K562 (cell line): ENCODE results near the gene TAS1R3. TPM values are rescaled to one million over a fixed set of nuclear protein-coding genes. Genes with fewer than 3 reads are reported as not detected.

ENCODE experiments used
- ATAC-seq: fragments of 200-7000 bp; cut with Tn5 transposase; 3 replicates; pipeline ENCODE4 v1.9.1; 2020; ENCODE audit warnings: moderate library complexity
- BruUV-seq: library from RNA; stranded (reverse); fragments of 400-500 nt; replicated peaks from 2 replicates; lab custom pipeline; 2021; lab: Mats Ljungman, UMichigan
- CTCF ChIA-PET: fragments of 300-600 bp; formaldehyde crosslinking; extraction: SDS; loops from one replicate; lab custom pipeline; 2021; ENCODE audit warnings: low intra/inter-chr PET ratio; lab: Yijun Ruan, JAX
- POLR2A ChIA-PET: fragments of 300-600, 350-650 bp; sonication (Branson Sonifier 250); formaldehyde crosslinking; extraction: SDS; loops from one replicate; lab custom pipeline; 2021; ENCODE audit warnings: antibody characterized with exemption, inconsistent platforms; lab: Yijun Ruan, JAX
- DNase-seq, 4 experiments: peaks; one replicate each; pipeline versions ENCODE4 v3.0.0 to v3.0.0-alpha.2; 2011 to 2018; ENCODE audit warnings: low spot score in 3 of 4, mixed read lengths in 3 of 4; ENCODE audit errors: extremely low read depth in 1 of 4
- FAIRE-seq: peaks from 2 replicates; lab custom pipeline; 2011; peaks lifted over from hg19 to GRCh38; lab: Jason Lieb, UNC
- H2AFZ ChIP-seq: 2 replicates; pipeline ENCODE4 v1.6.0; 2011; ENCODE audit warnings: low read depth, low read length, control low read depth, inconsistent platforms
- H3K27ac ChIP-seq: fragments of 200-600 bp; 3 replicates; pipeline ENCODE4 v1.8.0; 2011; ENCODE audit warnings: low read depth, mild to moderate bottlenecking, control low read depth, inconsistent platforms, low read length, moderate library complexity, mixed read lengths; ENCODE audit errors: extremely low read depth
- H3K27me3 ChIP-seq, 2 experiments: fragments of 300-600 bp in 1 of 2; 2 replicates in 1 of 2; 3 replicates in 1 of 2; pipeline versions ENCODE4 v1.6.0 to v1.8.0; 2011; ENCODE audit warnings: inconsistent platforms in 2 of 2, low read length in 2 of 2, mild to moderate bottlenecking in 1 of 2, mixed read lengths in 1 of 2, moderate library complexity in 1 of 2; ENCODE audit not compliant: control insufficient read depth in 2 of 2, insufficient read depth in 2 of 2
- H3K36me3 ChIP-seq: fragments of 300-600 bp; 3 replicates; pipeline ENCODE4 v1.8.0; 2011; ENCODE audit warnings: mild to moderate bottlenecking, low read length, inconsistent platforms; ENCODE audit not compliant: control insufficient read depth, insufficient read depth
- H3K4me1 ChIP-seq, 2 experiments: fragments of 200-600 bp in 1 of 2; replicated peaks in 1 of 2; 2 replicates in 1 of 2; 3 replicates in 1 of 2; pipeline versions ENCODE4 v1.5.1 to v1.8.0; 2011; ENCODE audit warnings: inconsistent platforms in 2 of 2, low read length in 2 of 2, mild to moderate bottlenecking in 1 of 2, mixed read lengths in 1 of 2, moderate library complexity in 1 of 2; ENCODE audit not compliant: control insufficient read depth in 2 of 2, insufficient read depth in 2 of 2
- H3K4me2 ChIP-seq: 2 replicates; pipeline ENCODE4 v1.6.1; 2011; ENCODE audit warnings: low read length, control low read depth, inconsistent platforms, mixed read lengths; ENCODE audit not compliant: insufficient read depth
- H3K4me3 ChIP-seq: fragments of 200-600 bp; sonication (generic), shearing (Covaris generic); 2 replicates; pipeline ENCODE4 v1.5.1; 2016; ENCODE audit warnings: control low read depth, inconsistent platforms
- H3K79me2 ChIP-seq: fragments of 200-600 bp; 3 replicates; pipeline ENCODE4 v1.8.0; 2011; ENCODE audit warnings: low read length, inconsistent platforms; ENCODE audit not compliant: control insufficient read depth, insufficient read depth
- H3K9ac ChIP-seq, 2 experiments: 2 replicates each; pipeline versions ENCODE4 v1.6.0 to v1.6.1; 2011; ENCODE audit warnings: low read depth in 2 of 2, low read length in 2 of 2, control low read depth in 1 of 2, inconsistent platforms in 1 of 2, mild to moderate bottlenecking in 1 of 2, mixed read lengths in 1 of 2; ENCODE audit not compliant: insufficient read depth in 1 of 2
- H3K9me1 ChIP-seq: one replicate; pipeline ENCODE4 v1.6.0; 2011; ENCODE audit warnings: inconsistent platforms, mild to moderate bottlenecking, low read length, moderate library complexity; ENCODE audit not compliant: control insufficient read depth, insufficient read depth
- H3K9me3 ChIP-seq: replicated peaks from 2 replicates; pipeline ENCODE4 v1.5.1; 2011; ENCODE audit warnings: low read depth, low read length, inconsistent platforms; ENCODE audit not compliant: control insufficient read depth, insufficient read depth
- H4K20me1 ChIP-seq: replicated peaks from 2 replicates; pipeline ENCODE4 v1.6.1; 2011; ENCODE audit warnings: low read length, inconsistent platforms, mixed read lengths; ENCODE audit not compliant: control insufficient read depth, insufficient read depth
- ELF4 ChIP-seq: fragments of 450-650 bp; formaldehyde crosslinking; IDR thresholded peaks from 2 replicates; pipeline ENCODE4 v1.4.0; 2022; ENCODE audit warnings: missing genetic modification characterization
- ESRRB ChIP-seq: fragments of 250-450 bp; sonication (Bioruptor Pico); IDR thresholded peaks from 2 replicates; pipeline ENCODE4 v1.5.0; 2020; ENCODE audit warnings: mild to moderate bottlenecking, moderate library complexity, borderline replicate concordance
- FOXK1 ChIP-seq: sonication (generic); formaldehyde crosslinking; IDR thresholded peaks from 2 replicates; pipeline ENCODE4 v1.8.0; 2022; ENCODE audit warnings: missing genetic modification reagents, mild to moderate bottlenecking, borderline replicate concordance
- HMBOX1 ChIP-seq: sonication (generic); IDR thresholded peaks from 2 replicates; pipeline ENCODE4 v1.6.1; 2016
- IRF9 ChIP-seq: fragments of 450-650 bp; IDR thresholded peaks from 2 replicates; pipeline ENCODE4 v1.6.1; 2016; ENCODE audit warnings: missing biosample characterization, missing genetic modification characterization
- PCBP1 ChIP-seq: fragments of 200-400 bp; formaldehyde crosslinking; IDR thresholded peaks from 2 replicates; pipeline ENCODE4 v1.6.1; 2018; ENCODE audit warnings: mild to moderate bottlenecking, low read depth, low read length; ENCODE audit not compliant: poor library complexity, severe bottlenecking
- PML ChIP-seq: IDR thresholded peaks from 2 replicates; pipeline ENCODE4 v1.6.1; 2012; ENCODE audit warnings: low read length, inconsistent platforms
- PPARD ChIP-seq: fragments of 250-450 bp; sonication (Bioruptor Pico); IDR thresholded peaks from 2 replicates; pipeline ENCODE4 v1.8.0; 2022; ENCODE audit warnings: inconsistent platforms, mild to moderate bottlenecking, moderate library complexity
- SIX5 ChIP-seq, 2 experiments: IDR thresholded peaks; 2 replicates each; pipeline ENCODE4 v1.6.1; 2011; ENCODE audit warnings: low read length in 2 of 2, borderline replicate concordance in 1 of 2, low read depth in 1 of 2, mild to moderate bottlenecking in 1 of 2, moderate library complexity in 1 of 2; ENCODE audit not compliant: insufficient read depth in 1 of 2
- SMC3 ChIP-seq: conservative IDR thresholded peaks from 2 replicates; pipeline ENCODE4 v1.6.1; 2011; ENCODE audit warnings: low read depth, low read length, improper control_type of control experiment; ENCODE audit not compliant: insufficient read depth
- SNIP1 ChIP-seq: fragments of 450-650 bp; IDR thresholded peaks from 2 replicates; pipeline ENCODE4 v1.7.1; 2017; ENCODE audit warnings: low read depth, mild to moderate bottlenecking
- SNRNP70 ChIP-seq: fragments of 200-400 bp; formaldehyde crosslinking; optimal IDR thresholded peaks from 2 replicates; pipeline ENCODE3; 2017; ENCODE audit warnings: low read depth, low read length
- ZBED1 ChIP-seq: IDR thresholded peaks from 2 replicates; pipeline ENCODE4 v1.6.1; 2014
- ZNF124 ChIP-seq: sonication (generic); formaldehyde crosslinking; IDR thresholded peaks from 2 replicates; pipeline ENCODE4 v1.8.1; 2022; ENCODE audit warnings: missing genetic modification reagents
- ZNF263 ChIP-seq: sonication (generic); formaldehyde crosslinking; IDR thresholded peaks from 2 replicates; pipeline ENCODE4 v1.8.0; 2022; ENCODE audit warnings: mild to moderate bottlenecking, missing genetic modification reagents, borderline replicate concordance
- ZNF639 ChIP-seq, 2 experiments: fragments of 200-800 bp in 1 of 2; sonication (Bioruptor generic) in 1 of 2; sonication (generic) in 1 of 2; formaldehyde crosslinking in 1 of 2; IDR thresholded peaks in 1 of 2; conservative IDR thresholded peaks in 1 of 2; 2 replicates each; pipeline versions ENCODE4 v1.5.0 to v1.6.1; 2016 to 2020; ENCODE audit warnings: missing compliant biosample characterization in 1 of 2, missing genetic modification characterization in 1 of 2, missing genetic modification reagents in 1 of 2
- WGBS: fragments of 100-300 bp; shearing (Covaris generic); methylation state at CpG from one replicate; pipeline ENCODE4 v1.1.6; 2016; ENCODE audit warnings: low coverage, mixed read lengths; ENCODE audit not compliant: insufficient coverage; ENCODE audit errors: missing lambda C conversion rate; 5-methylcytosine and 5-hydroxymethylcytosine counted together
- in situ Hi-C: fragments of 300-500 bp; cut with MboI; formaldehyde crosslinking; loops from 4 replicates; pipeline ENCODE4 v1.15.0; 2018; ENCODE audit warnings: inconsistent platforms, mixed read lengths
- intact Hi-C: fragments of 100-400 bp; cut with micrococcal nuclease; formaldehyde crosslinking; loops from 2 replicates; pipeline ENCODE4 v1.14.2; 2022
- polyA plus RNA-seq, 8 experiments: library from polyadenylated mRNA; depleted of rRNA in 4 of 8; stranded (reverse) in 5 of 8; unstranded in 3 of 8; fragments of >200 nt; fragmentation: Nextera tagmentation in 2 of 8; fragmentation: Illumina TruSeq in 1 of 8; extraction: Ambion mirVana in 2 of 8; extraction: Trizol in 1 of 8; gene quantifications; 2 replicates each; pipeline versions ENCODE4 v1.2.1 to v1.2.3, GENCODE V29; 2011 to 2014; ENCODE audit warnings: inconsistent platforms in 1 of 8, missing spikeins in 1 of 8
- total RNA-seq, 7 experiments: library from RNA; depleted of rRNA in 6 of 7; stranded (reverse); fragments of >200 nt in 6 of 7; fragmentation: Illumina TruSeq in 2 of 7; extraction: Trizol in 2 of 7; gene quantifications; 2 replicates each; pipeline versions ENCODE4 v1.2.1 to v1.2.3, GENCODE V29; 2011 to 2021; ENCODE audit warnings: low replicate concordance in 1 of 7

TAS1R3 gene
- total and polyA plus RNA-seq, 9 of the 15 experiments (the other 6 are each of a cell fraction or from before 2014, with no cell fraction given), result 0.07 to 0.13 TPM; not detected in 7

GRCh38 chr1:1347663-1348419 lies 16.8 kb downstream of the TAS1R3 start:
- BruUV-seq, result no TSS peak
- H4K20me1 ChIP-seq, result peaks cover 39% of the 10 kb centered on the region
- no peak overlapping the region; the same call in 1 of the 2 replicates for H2AFZ ChIP-seq
- H3K36me3 ChIP-seq, result peaks cover 24% of the 10 kb centered on the region; the same call in 1 of the 3 replicates
- in situ Hi-C loops, result no loop called here
- DNase-seq (peak; percentile 52 to 85 (median 68)), ATAC-seq (peak; percentile 79), FAIRE-seq (peak; percentile 90)
- peaks cover 8% of the 10 kb centered on the region for H3K9me1 ChIP-seq
- H3K4me3 ChIP-seq, result peak overlapping the region; percentile 98
- H3K79me2 ChIP-seq, result peaks cover 64% of the 10 kb centered on the region
- H3K27ac ChIP-seq, result peak overlapping the region; percentile 95
- ChIA-PET CTCF (no interaction called here), POLR2A (interaction anchor here (0.5 to 4.8 kb wide), 15 partner anchors 10 to 964 kb away, joined by 3 to 22 read pairs (median 3); partner anchors contain the start of genes AURKAIP1 and MRPL20)
- no peaks in the 10 kb centered on the region for H3K9me3 ChIP-seq
- peaks cover 14 to 82% of the 10 kb centered on the region in 2 experiments; a peak in 3 of 5 replicates for H3K4me1 ChIP-seq
- intact Hi-C loops, result no loop called here
- no peaks in the 10 kb centered on the region for H3K27me3 ChIP-seq
- 2% methylated on average over 21 of the region's 26 CpGs for WGBS
- H3K4me2 ChIP-seq, result peak overlapping the region; percentile 91
- peak overlapping the region; percentile 82 to 98 for H3K9ac ChIP-seq
- TF ChIP-seq PML (no peak), SNIP1 (no peak), ZNF639 (CRISPR knock-in tag; conservative IDR thresholded peaks at IDR 0.05 in 1 of 2, IDR thresholded peaks at IDR 0.05 in 1 of 2) (no peak), HMBOX1 (no peak), ZBED1 (no peak), SIX5 (IDR thresholded peaks at IDR 0.05; ENCODE audit: borderline replicate concordance in 1 of 2, insufficient read depth in 1 of 2, low read depth in 1 of 2, low read length in 2 of 2) (no peak), FOXK1 (CRISPR knock-in tag) (0 out of 2 replicates have a peak, but pooled peaks have one; percentile 58), PCBP1 (peak; percentile 48), IRF9 (tag) (no peak), SMC3 (no peak), ELF4 (CRISPR knock-in tag) (no peak), ESRRB (CRISPR knock-in tag) (no peak), ZNF124 (CRISPR knock-in tag) (no peak), SNRNP70 (no peak), PPARD (CRISPR knock-in tag) (no peak), ZNF263 (CRISPR knock-in tag) (no peak)
